RCC 7860 (cell line): Measurements from ENCODE around the gene BBS12.
A peak's percentile ranks its signal among the peaks of the same experiment; 100 is the strongest.

Source experiments
- DNase-seq: peaks from one replicate; pipeline ENCODE4 v3.0.0-alpha.2; 2015; ENCODE audit warnings: low spot score
- FAIRE-seq: peaks from 2 replicates; lab custom pipeline; 2012; peaks lifted over from hg19 to GRCh38; lab: Jason Lieb, UNC

Gene BBS12

GRCh38 chr4:122712782-122713181 lies 19.7 kb upstream of the BBS12 start:
- FAIRE-seq, result no peak
- no peak for DNase-seq

GRCh38 chr4:122715221-122715620 lies 17.3 kb upstream of the BBS12 start:
- FAIRE-seq, result no peak
- DNase-seq, result no peak

GRCh38 chr4:122716825-122717448 lies 15.6 kb upstream of the BBS12 start:
- peak; percentile 85 for FAIRE-seq
- DNase-seq, result peak; percentile 30

GRCh38 chr4:122718281-122718680 lies 14.2 kb upstream of the BBS12 start:
- no peak for DNase-seq
- no peak for FAIRE-seq

- no peak for DNase-seq
- FAIRE-seq, result no peak
Observed at GRCh38 chr4:122722256-122722655, 10.2 kb upstream of the BBS12 start.

GRCh38 chr4:122728856-122729255 lies 3.6 kb upstream of the BBS12 start:
- no peak for FAIRE-seq
- no peak for DNase-seq

- FAIRE-seq (no peak), DNase-seq (no peak)
Observed at GRCh38 chr4:122731676-122732075, 828 bp upstream of the BBS12 start.

GRCh38 chr4:122733787-122734120 lies 1.2 kb downstream of the BBS12 start:
- peak; percentile 25 for DNase-seq
- peak; percentile 83 for FAIRE-seq

GRCh38 chr4:122739174-122739573 lies 6.7 kb downstream of the BBS12 start:
- no peak for FAIRE-seq
- DNase-seq, result no peak

- FAIRE-seq, result no peak
Observed at GRCh38 chr4:122742933-122743829, 10.7 kb downstream of the BBS12 start.

GRCh38 chr4:122744229-122744628 lies 11.7 kb downstream of the BBS12 start:
- FAIRE-seq (no peak), DNase-seq (no peak)

More at GRCh38 chr4:122742933-122743829, 10.7 kb downstream of the BBS12 start:
- no peak for DNase-seq

- FAIRE-seq (no peak), DNase-seq (no peak)
Observed at GRCh38 chr4:122746485-122746965, 14.0 kb downstream of the BBS12 start.

GRCh38 chr4:122747068-122747467 lies 14.6 kb downstream of the BBS12 start:
- DNase-seq (no peak), FAIRE-seq (no peak)

- DNase-seq (no peak), FAIRE-seq (no peak)
Observed at GRCh38 chr4:122747883-122748282, 15.4 kb downstream of the BBS12 start.

- FAIRE-seq (no peak), DNase-seq (no peak)
Observed at GRCh38 chr4:122749704-122750454, 17.4 kb downstream of the BBS12 start.

GRCh38 chr4:122755675-122756074 lies 23.2 kb downstream of the BBS12 start:
- FAIRE-seq, result no peak

GRCh38 chr4:122758033-122758432 lies 25.5 kb downstream of the BBS12 start:
- FAIRE-seq (peak; percentile 89), DNase-seq (peak; percentile 54)

More at GRCh38 chr4:122755675-122756074, 23.2 kb downstream of the BBS12 start:
- DNase-seq, result no peak

GRCh38 chr4:122759639-122760310 lies 27.3 kb downstream of the BBS12 start:
- FAIRE-seq (no peak), DNase-seq (no peak)

- DNase-seq (no peak), FAIRE-seq (no peak)
Observed at GRCh38 chr4:122762520-122762919, 30.0 kb downstream of the BBS12 start.

- no peak for DNase-seq
- no peak for FAIRE-seq
Observed at GRCh38 chr4:122762966-122763716, 30.6 kb downstream of the BBS12 start.
